Right cardiac atrium (tissue), 5 donors: ENCODE results near the gene ZBED3. TPM values are rescaled to one million over a fixed set of nuclear protein-coding genes. Genes with fewer than 3 reads are reported as not detected.
A peak's percentile ranks its signal among the peaks of the same experiment; 100 is the strongest.

ENCODE experiments used
- ATAC-seq, 2 donors: fragments of 200-7000 bp; cut with Tn5 transposase; one replicate each; pipeline versions ENCODE4 v1.8.0 to v1.9.1; 2020; ENCODE audit warnings: moderate library complexity in 2 of 2, mild to moderate bottlenecking in 1 of 2
- DNase-seq, 3 donors: peaks; one replicate each; pipeline ENCODE4 v3.0.0-alpha.2; 2020
- H3K27ac ChIP-seq: one replicate; pipeline ENCODE4 v1.5.1; 2013; ENCODE audit warnings: mild to moderate bottlenecking, low read length, control low read depth, moderate library complexity
- H3K27me3 ChIP-seq: one replicate; pipeline ENCODE4 v1.6.1; 2013; ENCODE audit not compliant: control insufficient read depth, insufficient read depth
- H3K4me1 ChIP-seq: one replicate; pipeline ENCODE4 v1.6.1; 2013; ENCODE audit warnings: low read length; ENCODE audit not compliant: control insufficient read depth, insufficient read depth
- H3K4me3 ChIP-seq: one replicate; pipeline ENCODE4 v1.5.1; 2013; ENCODE audit warnings: low read length, control low read depth
- H3K9me3 ChIP-seq: one replicate; pipeline ENCODE4 v1.6.1; 2013; ENCODE audit warnings: low read length; ENCODE audit not compliant: control insufficient read depth
- WGBS: extraction: QIAGEN DNeasy Blood & Tissue Kit; methylation state at CpG from one replicate; pipeline ENCODE4 v1.1.7; 2013; 5-methylcytosine and 5-hydroxymethylcytosine counted together
- intact Hi-C, 4 donors: fragments of 100-400 bp; cut with DNase I; formaldehyde crosslinking; loops; one replicate each; pipeline versions ENCODE4 v1.11.0 to v1.14.0; 2022 to 2023
- polyA plus RNA-seq: library from polyadenylated mRNA; stranded (reverse); fragments of 200-250 nt; gene quantifications from one replicate; pipeline ENCODE4 v1.2.3, GENCODE V29; 2013
- total RNA-seq, 4 donors: library from RNA; stranded (reverse); fragmentation: NEBNext Ultra II Directional; extraction: Animal tissue kit (Norgen Biotek cat#: 25700); gene quantifications; one replicate each; pipeline ENCODE4 v1.2.1, GENCODE V29; 2021
- donor health status: healthy with polysubstance abuse.
- donor health status: DM: no; HTN: yes; CAD: no.
- donor health status: DM: no; HTN: no; CAD: no.
- donor health status: DM: no; HTN: yes; CAD: no; lungs with severe emphysema.
- donor health status: DM: yes; HTN: yes; CAD: no.

The ZBED3 gene
- total and polyA plus RNA-seq, 5 donors = 5.7 to 12.5 (median 10.2) TPM

DNA sequence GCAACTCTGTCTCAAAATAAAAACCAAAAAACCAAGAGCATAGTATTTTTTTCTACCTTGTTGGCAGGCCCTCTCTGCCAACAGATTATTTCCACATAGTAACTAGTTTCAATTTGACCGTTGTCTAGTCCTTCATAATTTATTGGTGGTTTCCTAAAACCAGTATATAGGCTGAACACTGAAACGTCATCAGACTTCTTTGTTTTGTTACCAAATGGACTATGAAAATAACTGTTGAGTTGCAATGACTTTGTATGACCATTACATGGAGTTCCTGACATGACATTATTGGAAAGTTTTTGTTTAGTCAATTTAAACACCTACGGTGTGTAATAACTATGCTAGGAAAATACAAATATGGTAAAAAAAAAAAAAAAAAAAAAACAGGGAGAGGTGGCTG is 55.2 kb downstream of the ZBED3 start:
- Histone ChIP-seq H3K9me3 (no peaks in the 10 kb centered on the region), H3K27me3 (no peaks in the 10 kb centered on the region), H3K4me3 (no peak overlapping the region), H3K27ac (no peak overlapping the region), H3K4me1 (peaks cover 2% of the 10 kb centered on the region)
- DNase-seq = no peak
- intact Hi-C loops = no loop called here
- no peak for ATAC-seq
- 90% methylated on average over 3 of the region's 3 CpGs for WGBS

DNA sequence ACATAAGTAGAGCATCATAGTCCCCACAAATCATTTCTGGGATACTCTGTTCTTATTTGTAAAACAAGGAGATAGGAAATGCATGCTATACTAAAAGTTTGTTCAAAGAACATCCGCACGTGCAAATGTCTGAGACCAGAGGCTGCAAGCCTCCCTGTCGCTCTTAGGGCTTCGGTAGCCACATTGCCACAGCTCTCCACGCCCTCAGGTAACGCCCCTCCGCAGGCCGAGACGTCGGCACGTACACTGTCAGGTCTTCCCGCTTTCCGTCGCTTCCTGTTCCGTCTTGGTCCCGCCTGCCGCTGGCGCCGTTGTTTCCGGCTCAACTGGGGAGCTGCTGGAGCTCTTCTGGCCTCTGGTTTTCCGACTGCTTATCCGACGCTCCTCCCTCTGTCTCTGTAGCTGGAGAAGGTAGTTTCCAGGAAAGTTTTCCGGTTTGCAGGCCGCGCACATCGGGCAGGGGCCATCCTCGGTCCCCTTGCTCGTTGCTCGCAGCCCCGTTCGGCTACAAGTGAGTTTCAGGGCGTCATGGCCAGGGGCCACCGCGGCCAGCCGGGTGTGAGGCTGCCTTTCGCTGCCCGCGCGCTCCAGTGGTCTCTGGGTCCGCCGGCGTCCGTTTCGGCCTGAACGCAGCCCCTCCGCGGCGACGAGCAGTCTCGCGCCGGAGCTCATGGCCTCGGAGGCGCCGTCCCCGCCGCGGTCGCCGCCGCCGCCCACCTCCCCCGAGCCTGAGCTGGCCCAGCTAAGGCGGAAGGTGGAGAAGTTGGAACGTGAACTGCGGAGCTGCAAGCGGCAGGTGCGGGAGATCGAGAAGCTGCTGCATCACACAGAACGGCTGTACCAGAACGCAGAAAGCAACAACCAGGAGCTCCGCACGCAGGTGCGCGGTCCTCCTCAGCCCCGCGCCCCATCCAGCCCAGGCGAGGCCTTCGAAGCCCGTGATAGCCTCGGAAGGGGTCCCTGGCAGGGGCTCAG is 56.7 kb downstream of the ZBED3 start, which contains the start of gene AGGF1:
Gene AGGF1, plus strand, starts transcription at position 308 of the 975 bp plus-strand sequence. Its CDS starts 363 bp downstream, at position 671.
- H3K4me3 ChIP-seq = peak within 1 kb of the TSS; percentile 69
- ATAC-seq = peak; percentile 99 to 100
- peaks cover 2% of the 10 kb centered on the region for H3K4me1 ChIP-seq
- peak; percentile 96 to 97 (median 97) for DNase-seq
- under 1% methylated on average over 82 of the region's 82 CpGs for WGBS
- peak within 1 kb of the TSS; percentile 81 for H3K27ac ChIP-seq
- no peaks in the 10 kb centered on the region for H3K27me3 ChIP-seq
- intact Hi-C loops = no loop called here
- H3K9me3 ChIP-seq = no peaks in the 10 kb centered on the region

DNA sequence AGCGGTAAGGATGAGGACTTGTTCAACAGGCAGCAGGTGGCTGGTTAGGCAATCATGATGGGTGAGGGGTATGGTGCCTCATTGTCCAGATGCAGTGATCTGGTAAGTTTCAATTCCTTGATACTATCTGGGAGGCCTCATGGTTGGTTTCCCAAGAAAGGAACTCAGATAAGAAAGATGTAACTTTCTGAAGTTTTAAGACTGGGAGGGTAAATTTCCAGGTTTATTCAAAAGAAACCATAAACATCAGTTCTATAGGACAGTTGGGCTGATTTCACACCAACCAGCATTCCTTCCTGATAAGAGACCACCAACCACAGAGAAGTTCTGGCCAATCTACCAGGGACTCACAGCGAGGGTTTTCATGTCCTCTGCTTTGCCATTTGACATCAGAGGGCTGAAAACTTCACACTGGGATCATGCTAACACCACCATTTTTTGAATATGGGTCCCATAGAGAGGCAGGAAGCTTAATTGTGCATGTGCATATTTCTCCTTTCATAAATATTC is 57.7 kb downstream of the ZBED3 start:
- intact Hi-C loops = no loop called here
- H3K4me1 ChIP-seq = peaks cover 2% of the 10 kb centered on the region
- DNase-seq (no peak), ATAC-seq (no peak)
- H3K27me3 ChIP-seq = no peaks in the 10 kb centered on the region
- no peaks in the 10 kb centered on the region for H3K9me3 ChIP-seq
- 97% methylated on average over 2 of the region's 2 CpGs for WGBS
- H3K4me3 ChIP-seq = peak overlapping the region; percentile 69
- H3K27ac ChIP-seq = peak overlapping the region; percentile 66

DNA sequence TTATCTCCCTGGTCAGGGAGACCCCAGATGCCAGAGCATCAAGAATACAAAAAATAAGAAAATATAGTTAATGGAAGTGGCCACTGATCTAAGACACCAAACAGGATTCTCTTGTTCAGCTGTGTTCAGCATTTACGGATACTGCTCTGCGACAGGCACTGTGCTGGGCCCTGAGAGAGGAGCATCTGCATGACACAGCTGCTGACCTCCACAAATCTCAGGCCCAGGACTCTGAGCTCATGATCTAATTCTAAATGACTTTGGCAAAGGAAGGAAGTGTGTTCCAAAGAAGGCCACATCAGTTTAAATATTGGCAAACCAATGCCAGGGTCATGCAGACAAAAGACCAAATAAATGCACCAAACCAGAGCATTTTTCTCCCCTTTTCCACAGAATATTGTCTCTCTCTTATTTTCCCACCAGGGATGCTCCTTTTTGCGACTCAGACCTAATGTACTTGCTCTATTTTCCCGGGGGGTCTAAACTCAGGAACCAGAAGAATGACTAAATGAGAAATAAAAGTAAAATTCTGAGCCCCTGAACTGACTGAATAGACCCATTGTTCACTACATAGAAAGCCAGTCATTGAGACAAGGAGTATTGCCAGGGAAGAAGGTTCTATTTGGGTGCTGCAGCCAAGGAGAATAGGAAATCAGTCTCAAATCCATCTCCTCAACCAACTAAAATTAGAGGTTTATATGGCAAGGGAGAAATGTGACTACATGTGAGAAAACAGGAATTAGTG is 58.3 kb downstream of the ZBED3 start:
- intact Hi-C loops = no loop called here
- H3K9me3 ChIP-seq = no peaks in the 10 kb centered on the region
- no peak for DNase-seq
- H3K27me3 ChIP-seq = no peaks in the 10 kb centered on the region
- H3K27ac ChIP-seq = no peak overlapping the region
- ATAC-seq = no peak
- peaks cover 2% of the 10 kb centered on the region for H3K4me1 ChIP-seq
- H3K4me3 ChIP-seq = no peak overlapping the region
- WGBS = 98% methylated on average over 4 of the region's 4 CpGs

DNA sequence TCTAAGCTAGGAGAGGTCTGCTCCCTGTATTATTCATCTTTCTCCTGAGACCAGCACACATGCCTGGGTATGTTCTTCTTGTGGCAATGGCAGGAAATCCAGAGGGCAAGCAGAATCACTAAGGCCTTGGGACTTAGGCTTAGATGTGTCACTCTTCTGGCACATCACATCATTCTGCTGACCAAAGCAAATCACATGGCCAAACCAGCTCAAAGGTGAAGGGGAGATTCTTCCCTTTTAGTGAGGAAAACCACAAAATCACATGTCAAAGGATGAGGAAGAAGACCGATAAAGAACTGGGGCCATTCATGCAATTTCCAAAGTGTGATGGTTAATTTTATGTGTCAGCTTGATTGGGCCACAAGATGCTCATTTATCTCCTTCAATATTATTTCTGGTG is 62.6 kb downstream of the ZBED3 start:
- no peaks in the 10 kb centered on the region for H3K9me3 ChIP-seq
- H3K4me1 ChIP-seq = no peaks in the 10 kb centered on the region
- WGBS = 89% methylated on average over 1 of the region's 1 CpG
- ATAC-seq (no peak), DNase-seq (no peak)
- no peak overlapping the region for H3K4me3 ChIP-seq
- intact Hi-C loops = no loop called here
- no peaks in the 10 kb centered on the region for H3K27me3 ChIP-seq
- H3K27ac ChIP-seq = no peak overlapping the region

DNA sequence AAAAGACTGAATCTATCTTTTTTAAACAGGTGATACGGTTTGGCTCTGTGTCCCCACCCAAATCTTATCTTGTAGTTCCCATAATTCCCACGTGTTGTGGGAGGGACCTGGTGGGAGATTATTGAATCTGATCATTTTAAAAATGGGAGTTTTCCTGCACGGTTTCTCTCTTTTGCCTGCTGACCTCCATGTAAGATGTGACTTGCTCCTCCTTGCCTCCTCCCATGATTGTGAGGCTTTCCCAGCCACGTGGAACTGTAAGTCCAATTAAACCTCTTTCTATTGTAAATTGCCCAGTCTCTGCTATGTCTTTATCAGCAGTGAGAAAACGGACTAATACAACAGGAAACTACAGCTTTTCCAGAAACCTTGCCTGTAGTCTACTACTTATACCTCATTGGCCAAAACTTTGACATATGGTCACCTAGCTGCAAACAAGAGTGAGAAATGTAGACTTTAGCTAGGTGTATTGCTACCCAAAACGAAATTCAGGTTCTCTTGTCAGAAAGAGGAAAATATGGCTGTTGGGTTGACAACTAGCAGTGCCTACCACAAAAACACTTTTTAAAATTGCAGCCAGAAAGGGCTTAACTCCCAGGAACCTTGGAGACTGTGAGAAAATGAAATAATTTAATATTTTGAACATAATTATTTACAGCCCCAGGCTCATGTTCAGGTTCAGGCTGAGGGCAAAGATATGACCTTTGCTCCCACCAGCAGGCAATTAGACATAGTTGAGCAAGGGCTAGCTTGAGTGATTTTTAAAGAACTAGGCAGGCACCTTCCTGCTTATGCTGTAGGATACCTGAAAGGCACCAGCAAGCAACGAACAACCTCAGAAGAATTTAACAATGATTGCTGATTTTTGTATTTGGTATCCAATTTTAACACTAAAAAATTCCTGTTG is 64.3 kb downstream of the ZBED3 start:
- intact Hi-C loops = no loop called here
- no peak overlapping the region for H3K27ac ChIP-seq
- H3K4me1 ChIP-seq = no peaks in the 10 kb centered on the region
- WGBS = 56% methylated on average over 7 of the region's 7 CpGs
- H3K9me3 ChIP-seq = no peaks in the 10 kb centered on the region
- no peak for ATAC-seq
- no peak overlapping the region for H3K4me3 ChIP-seq
- DNase-seq = no peak
- H3K27me3 ChIP-seq = no peaks in the 10 kb centered on the region

Other genes with a start within 250 kb of the ZBED3 start
- gene S100Z, start 237.3 kb downstream of the ZBED3 start, total RNA-seq = not detected
- not detected for gene S100Z, start 237.3 kb downstream of the ZBED3 start, polyA plus RNA-seq
- gene CRHBP, start 134.2 kb downstream of the ZBED3 start, total RNA-seq = 1 to 10 TPM; 3.0 to 5.0 (median 4.3) TPM
- 4.5 TPM for gene CRHBP, start 134.2 kb downstream of the ZBED3 start, polyA plus RNA-seq
- 10 to 100 TPM; 11.9 to 14.7 (median 14.6) TPM for gene AGGF1, start 56.9 kb downstream of the ZBED3 start, total RNA-seq
- 7.6 TPM for gene AGGF1, start 56.9 kb downstream of the ZBED3 start, polyA plus RNA-seq
- gene PDE8B, start 123.4 kb upstream of the ZBED3 start, total RNA-seq = 10 to 100 TPM; 35.8 to 71.2 (median 46.5) TPM
- 15.1 TPM for gene PDE8B, start 123.4 kb upstream of the ZBED3 start, polyA plus RNA-seq